ENCODE results near the gene XNDC1N.
"Not testable (repeated sequence)": the region's sequence is repeated elsewhere in the genome, so short reads cannot be mapped to it uniquely, and the experiment has no call there.

The XNDC1N gene

GRCh38 chr11:71931245-71931602 is 2.8 kb upstream of the XNDC1N start:
- no peak for FAIRE-seq

GRCh38 chr11:71930556-71931244 is 2.3 kb upstream of the XNDC1N start:
- no peak for FAIRE-seq

- no peak for FAIRE-seq
Measured at GRCh38 chr11:71929491-71929890, 1.1 kb upstream of the XNDC1N start.

GRCh38 chr11:71928737-71929443 is 496 bp upstream of the XNDC1N start, which contains the start of gene RNF121:
RNF121 (plus strand) TSS chr11:71929046; CDS start chr11:71929062, 16 bp downstream.
- peak; percentile 37 for FAIRE-seq

- FAIRE-seq, result no peak
Measured at GRCh38 chr11:71917646-71918140, 10.7 kb downstream of the XNDC1N start.

GRCh38 chr11:71914617-71915189 is 13.7 kb downstream of the XNDC1N start:
- FAIRE-seq, result no peak

GRCh38 chr11:71913756-71914526 is 14.5 kb downstream of the XNDC1N start:
- no peak for FAIRE-seq

- not testable (repeated sequence) for FAIRE-seq
Measured at GRCh38 chr11:71911986-71912340, 16.4 kb downstream of the XNDC1N start.

GRCh38 chr11:71911321-71911985 is 16.9 kb downstream of the XNDC1N start:
- FAIRE-seq, result not testable (repeated sequence)

GRCh38 chr11:71910775-71911174 is 17.6 kb downstream of the XNDC1N start:
- not testable (repeated sequence) for FAIRE-seq

GRCh38 chr11:71908218-71908617 is 20.2 kb downstream of the XNDC1N start:
- no peak for FAIRE-seq

- not testable (repeated sequence) for FAIRE-seq
Measured at GRCh38 chr11:71901137-71901536, 27.3 kb downstream of the XNDC1N start.

GRCh38 chr11:71895961-71896360 is 32.4 kb downstream of the XNDC1N start:
- FAIRE-seq, result no peak

- not testable (repeated sequence) for FAIRE-seq
Measured at GRCh38 chr11:71889181-71889872, 39.1 kb downstream of the XNDC1N start.

GRCh38 chr11:71888335-71889010 is 39.9 kb downstream of the XNDC1N start:
- FAIRE-seq, result not testable (repeated sequence)

GRCh38 chr11:71885806-71886205 is 42.6 kb downstream of the XNDC1N start:
- FAIRE-seq, result not testable (repeated sequence)
